Measurements from ENCODE around the gene UQCRHL. TPM values are rescaled to one million over a fixed set of nuclear protein-coding genes. Genes with fewer than 3 reads are reported as not detected.

Gene UQCRHL
- total RNA-seq, 1 donor from 2014 or later: 2.4 TPM

- peaks cover 5% of the 10 kb centered on the region for H3K27me3 Mint-ChIP-seq (ENCODE audit: unreplicated experiment)
- no peaks in the 10 kb centered on the region for H3K9me3 Mint-ChIP-seq (ENCODE audit: unreplicated experiment)
- H3K36me3 Mint-ChIP-seq (ENCODE audit: low read depth, unreplicated experiment): peaks cover 4% of the 10 kb centered on the region
- no peak for DNase-seq (ENCODE audit: low spot score)
- H3K4me3 Mint-ChIP-seq (ENCODE audit: unreplicated experiment): no peak overlapping the region
- no peak for TF ChIP-seq CTCF (IDR thresholded peaks at IDR 0.05; ENCODE audit: unreplicated experiment)
- peaks cover 11% of the 10 kb centered on the region for H3K4me1 Mint-ChIP-seq (ENCODE audit: unreplicated experiment)
- no peak overlapping the region for H3K27ac Mint-ChIP-seq (ENCODE audit: unreplicated experiment)
These were observed 19.5 kb upstream of the UQCRHL start for GRCh38 chr1:15826810-15827507.

- no peaks in the 10 kb centered on the region for H3K9me3 Mint-ChIP-seq (ENCODE audit: unreplicated experiment)
- H3K27ac Mint-ChIP-seq (ENCODE audit: unreplicated experiment): no peak overlapping the region
- H3K27me3 Mint-ChIP-seq (ENCODE audit: unreplicated experiment): peaks cover 5% of the 10 kb centered on the region
- H3K36me3 Mint-ChIP-seq (ENCODE audit: low read depth, unreplicated experiment): no peaks in the 10 kb centered on the region
- peak overlapping the region; percentile 31 for H3K4me3 Mint-ChIP-seq (ENCODE audit: unreplicated experiment)
- H3K4me1 Mint-ChIP-seq (ENCODE audit: unreplicated experiment): peaks cover 7% of the 10 kb centered on the region
- no peak for DNase-seq (ENCODE audit: low spot score)
- no peak for TF ChIP-seq CTCF (IDR thresholded peaks at IDR 0.05; ENCODE audit: unreplicated experiment)
These were observed 18.4 kb upstream of the UQCRHL start for GRCh38 chr1:15825800-15826199.

- peak overlapping the region; percentile 40 for H3K27ac Mint-ChIP-seq (ENCODE audit: unreplicated experiment)
- no peaks in the 10 kb centered on the region for H3K4me1 Mint-ChIP-seq (ENCODE audit: unreplicated experiment)
- no peaks in the 10 kb centered on the region for H3K36me3 Mint-ChIP-seq (ENCODE audit: low read depth, unreplicated experiment)
- no peaks in the 10 kb centered on the region for H3K9me3 Mint-ChIP-seq (ENCODE audit: unreplicated experiment)
- no peaks in the 10 kb centered on the region for H3K27me3 Mint-ChIP-seq (ENCODE audit: unreplicated experiment)
- no peak overlapping the region for H3K4me3 Mint-ChIP-seq (ENCODE audit: unreplicated experiment)
- no peak for DNase-seq (ENCODE audit: low spot score)
- no peak for TF ChIP-seq CTCF (IDR thresholded peaks at IDR 0.05; ENCODE audit: unreplicated experiment)
These were observed 13.0 kb upstream of the UQCRHL start for GRCh38 chr1:15820478-15820877.

- no peak overlapping the region for H3K4me3 Mint-ChIP-seq (ENCODE audit: unreplicated experiment)
- no peaks in the 10 kb centered on the region for H3K27me3 Mint-ChIP-seq (ENCODE audit: unreplicated experiment)
- no peak overlapping the region for H3K27ac Mint-ChIP-seq (ENCODE audit: unreplicated experiment)
- no peaks in the 10 kb centered on the region for H3K4me1 Mint-ChIP-seq (ENCODE audit: unreplicated experiment)
- no peaks in the 10 kb centered on the region for H3K9me3 Mint-ChIP-seq (ENCODE audit: unreplicated experiment)
- H3K36me3 Mint-ChIP-seq (ENCODE audit: low read depth, unreplicated experiment): no peaks in the 10 kb centered on the region
- no peak for TF ChIP-seq CTCF (IDR thresholded peaks at IDR 0.05; ENCODE audit: unreplicated experiment)
- DNase-seq (ENCODE audit: low spot score): no peak
These were observed 9.2 kb upstream of the UQCRHL start for GRCh38 chr1:15816674-15817073.

GRCh38 chr1:15810073-15810472 lies 2.6 kb upstream of the UQCRHL start:
- Mint-ChIP-seq H3K36me3 (ENCODE audit: low read depth, unreplicated experiment) (no peaks in the 10 kb centered on the region), H3K4me3 (ENCODE audit: unreplicated experiment) (no peak overlapping the region), H3K4me1 (ENCODE audit: unreplicated experiment) (no peaks in the 10 kb centered on the region), H3K9me3 (ENCODE audit: unreplicated experiment) (no peaks in the 10 kb centered on the region), H3K27ac (ENCODE audit: unreplicated experiment) (no peak overlapping the region), H3K27me3 (ENCODE audit: unreplicated experiment) (no peaks in the 10 kb centered on the region)
- no peak for DNase-seq (ENCODE audit: low spot score)
- TF ChIP-seq CTCF (IDR thresholded peaks at IDR 0.05; ENCODE audit: unreplicated experiment): no peak

Data from endothelial cell (in vitro differentiated cells).